Retinal pigment epithelial cell (primary cell): ENCODE measurements around the gene TIA1.
"Not testable (repeated sequence)": the region's sequence is repeated elsewhere in the genome, so short reads cannot be mapped to it uniquely, and the experiment has no call there.

Experiments used
- DNase-seq: peaks from one replicate; pipeline ENCODE4 v3.0.0-alpha.2; 2010; ENCODE audit warnings: low read depth
- H3K4me3 ChIP-seq: 2 replicates; pipeline ENCODE4 v1.5.1; 2011; ENCODE audit warnings: mild to moderate bottlenecking, low read length, control low read depth, moderate library complexity
- CTCF ChIP-seq: conservative IDR thresholded peaks from 2 replicates; pipeline ENCODE4 v1.5.1; 2011; ENCODE audit warnings: low read depth, low read length, control low read depth, inconsistent platforms

The TIA1 gene

DNA sequence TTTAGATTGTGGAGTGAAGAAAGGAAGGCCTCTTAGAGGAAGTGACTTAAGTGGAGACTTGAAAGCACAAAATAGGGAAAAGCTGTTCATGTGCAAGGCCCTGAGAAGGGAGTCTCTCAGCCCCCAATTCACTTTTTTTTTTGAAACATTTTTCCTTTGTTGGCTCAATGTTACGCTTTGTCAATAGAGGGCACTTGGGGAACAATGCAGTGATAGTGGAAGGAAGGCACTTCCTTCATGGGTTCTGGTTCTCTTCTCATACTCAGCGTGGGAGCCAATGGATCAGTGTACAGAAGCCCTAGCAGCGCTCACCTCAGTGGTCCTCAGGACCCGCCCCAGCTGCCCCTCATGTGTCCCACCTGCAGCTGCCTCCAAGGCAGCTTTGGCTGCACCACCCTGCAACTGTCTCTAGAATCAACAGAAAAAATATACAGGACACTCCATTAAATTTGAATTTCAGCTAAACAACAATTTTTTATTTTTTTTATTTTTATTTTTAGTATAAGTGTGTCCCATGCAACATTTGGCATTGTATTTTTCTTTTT, 49.0 kb downstream of the TIA1 start:
- no peak for DNase-seq
- no peak overlapping the region for H3K4me3 ChIP-seq
- TF ChIP-seq CTCF = no peak

GRCh38 chr2:70192516-70192915, 55.9 kb downstream of the TIA1 start:
- H3K4me3 ChIP-seq = no peak overlapping the region

GRCh38 chr2:70191244-70191735, 57.1 kb downstream of the TIA1 start:
- peak overlapping the region; percentile 91 for H3K4me3 ChIP-seq
- TF ChIP-seq CTCF = no peak
- DNase-seq = no peak

More at GRCh38 chr2:70192516-70192915, 55.9 kb downstream of the TIA1 start:
- no peak for DNase-seq
- TF ChIP-seq CTCF = no peak

DNA sequence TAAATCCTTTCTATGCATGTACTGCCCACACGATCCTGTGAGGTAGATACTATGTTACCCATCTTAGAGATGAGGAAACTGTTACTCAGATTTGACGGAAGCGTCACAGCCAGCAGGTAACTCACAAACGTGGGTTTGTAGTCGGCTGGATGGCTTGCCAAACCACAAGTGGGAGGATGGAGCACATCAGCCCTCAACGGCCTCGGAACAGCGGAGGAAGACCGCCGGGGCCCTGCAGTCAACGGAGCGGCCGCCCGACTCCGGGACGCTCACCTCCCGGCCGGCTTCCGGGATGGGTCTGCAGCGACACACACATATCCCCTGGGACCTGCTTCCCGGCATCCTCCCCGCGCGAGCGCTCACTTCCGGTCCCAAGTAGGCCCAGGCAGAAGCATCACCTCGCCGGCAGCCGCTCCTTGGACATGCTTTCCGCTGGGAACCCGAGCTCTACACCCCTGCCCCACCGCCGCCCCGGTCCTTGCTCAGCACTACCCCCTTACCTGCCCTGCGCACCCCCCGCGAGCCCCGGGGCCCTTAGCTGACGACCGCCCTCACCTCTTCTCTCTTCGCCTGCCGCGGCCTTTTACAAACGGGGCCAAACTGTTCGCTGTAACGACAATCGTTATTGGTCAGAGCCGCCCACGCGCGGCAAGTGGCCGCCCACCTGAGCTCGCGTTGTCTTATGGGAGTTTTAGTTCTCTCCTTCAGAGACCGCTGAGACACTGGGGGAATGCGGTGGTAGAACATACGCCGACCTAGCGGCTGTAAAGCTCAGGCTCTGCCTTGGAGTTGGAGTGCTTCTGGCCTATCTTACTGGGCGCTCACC, 57.8 kb downstream of the TIA1 start, which contains the start of gene C2orf42:
Gene C2orf42, minus strand, starts transcription at position 602 of the 826 bp plus-strand sequence. CDS start 9,034 bp downstream, outside the sequence.
- no peak for TF ChIP-seq CTCF

DNA sequence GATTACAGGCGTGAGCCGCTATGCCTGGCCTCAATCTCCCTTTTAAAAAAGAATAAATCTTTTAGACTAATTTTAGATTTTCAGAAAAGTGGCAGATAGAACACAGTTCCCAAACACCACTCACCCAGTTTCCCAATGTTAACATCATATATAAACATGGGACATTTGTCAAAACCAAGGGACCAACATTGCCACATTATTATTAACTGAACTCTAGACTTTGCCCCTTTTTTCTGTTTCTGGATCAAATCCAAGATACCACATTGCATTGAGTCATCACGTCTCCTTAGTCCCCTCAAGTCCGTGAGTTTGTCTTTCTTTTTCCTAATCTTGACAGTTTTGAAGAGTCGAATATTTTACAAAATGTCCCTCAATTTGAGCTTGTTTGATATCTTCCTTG, 60.0 kb downstream of the TIA1 start:
- TF ChIP-seq CTCF = no peak
- DNase-seq = peak; percentile 11
- no peak overlapping the region for H3K4me3 ChIP-seq

More for the DNA sequence above, 57.8 kb downstream of the TIA1 start, which contains the start of gene C2orf42:
- peak within 1 kb of the TSS; percentile 91 for H3K4me3 ChIP-seq
- DNase-seq = peak; percentile 90

- not testable (repeated sequence) for DNase-seq, H3K4me3 ChIP-seq
These were observed 61.3 kb downstream of the TIA1 start for GRCh38 chr2:70187170-70187569.

DNA sequence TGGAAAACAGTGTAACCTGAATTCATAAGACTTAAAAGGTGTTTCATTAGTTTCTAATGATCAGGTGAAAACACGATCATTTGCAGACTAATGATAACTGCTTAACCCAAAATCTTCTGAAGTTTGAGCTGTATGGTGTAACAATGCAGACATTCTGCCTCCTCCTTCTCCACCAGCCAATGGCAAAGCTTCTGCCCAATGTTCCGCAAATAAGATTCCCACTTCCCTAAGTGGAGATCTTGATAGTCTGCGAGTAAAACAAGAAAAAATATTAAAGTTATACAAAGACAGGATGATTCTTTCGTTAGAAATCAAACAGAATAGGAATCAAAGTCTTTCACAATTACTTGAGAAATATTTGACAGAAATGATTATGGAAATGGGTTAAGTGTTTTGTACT, 65.7 kb downstream of the TIA1 start:
- TF ChIP-seq CTCF = no peak
- DNase-seq = no peak
- no peak overlapping the region for H3K4me3 ChIP-seq
